Measurements from ENCODE around the gene ARFGAP2.
"Not testable (repeated sequence)": the region's sequence is repeated elsewhere in the genome, so short reads cannot be mapped to it uniquely, and the experiment has no call there.

Gene ARFGAP2

GRCh38 chr11:47176328-47177228 is at the start of gene ARFGAP2:
Gene ARFGAP2, minus strand, starts transcription at chr11:47176879. Its CDS starts 26 bp downstream, at chr11:47176853.
- peak; percentile 90 to 95 (median 94) for DNase-seq

- no peak for DNase-seq
Observed at GRCh38 chr11:47225552-47226400, 49.1 kb upstream of the ARFGAP2 start.

GRCh38 chr11:47222696-47223095 is 46.0 kb upstream of the ARFGAP2 start:
- DNase-seq = no peak

- DNase-seq = no peak
Observed at GRCh38 chr11:47220401-47220821, 43.7 kb upstream of the ARFGAP2 start.

GRCh38 chr11:47216121-47216798 is 39.6 kb upstream of the ARFGAP2 start:
- DNase-seq = peak in 2 of 6 experiments; percentile 1 to 13

GRCh38 chr11:47215366-47215910 is 38.8 kb upstream of the ARFGAP2 start:
- no peak for DNase-seq

GRCh38 chr11:47213950-47214565 is 37.4 kb upstream of the ARFGAP2 start:
- DNase-seq = peak; percentile 66 to 80 (median 74)

GRCh38 chr11:47212938-47213337 is 36.3 kb upstream of the ARFGAP2 start:
- DNase-seq = no peak

GRCh38 chr11:47208628-47209027 is 31.9 kb upstream of the ARFGAP2 start:
- DNase-seq = no peak

GRCh38 chr11:47208008-47208552 is 31.4 kb upstream of the ARFGAP2 start:
- not testable (repeated sequence) for DNase-seq

GRCh38 chr11:47207459-47207858 is 30.8 kb upstream of the ARFGAP2 start:
- no peak for DNase-seq

- DNase-seq = not testable (repeated sequence)
Observed at GRCh38 chr11:47206577-47206976, 29.9 kb upstream of the ARFGAP2 start.

- no peak for DNase-seq
Observed at GRCh38 chr11:47204637-47204989, 27.9 kb upstream of the ARFGAP2 start.

- no peak for DNase-seq
Observed at GRCh38 chr11:47202576-47202975, 25.9 kb upstream of the ARFGAP2 start.

GRCh38 chr11:47201015-47201414 is 24.3 kb upstream of the ARFGAP2 start:
- DNase-seq = no peak

GRCh38 chr11:47198161-47198560 is 21.5 kb upstream of the ARFGAP2 start:
- not testable (repeated sequence) for DNase-seq

- no peak for DNase-seq
Observed at GRCh38 chr11:47192111-47192510, 15.4 kb upstream of the ARFGAP2 start.

- not testable (repeated sequence) for DNase-seq
Observed at GRCh38 chr11:47191137-47191536, 14.5 kb upstream of the ARFGAP2 start.

- no peak for DNase-seq
Observed at GRCh38 chr11:47189100-47189834, 12.6 kb upstream of the ARFGAP2 start.

GRCh38 chr11:47188259-47188658 is 11.6 kb upstream of the ARFGAP2 start:
- no peak for DNase-seq

GRCh38 chr11:47187723-47188122 is 11.0 kb upstream of the ARFGAP2 start:
- DNase-seq = no peak
